GM23338 (cell line): ENCODE results near the gene CITED1. TPM values are rescaled to one million over a fixed set of nuclear protein-coding genes. Genes with fewer than 3 reads are reported as not detected.

Experiments
- ATAC-seq: fragments of 200-7000 bp; cut with Tn5 transposase; 3 replicates; pipeline ENCODE4 v1.9.1; 2020
- DNase-seq: peaks from one replicate; pipeline ENCODE4 v3.0.0-alpha.2; 2015; ENCODE audit warnings: low spot score
- H2AFZ ChIP-seq: fragments of 200-600 bp; sonication (generic); 2 replicates; pipeline ENCODE4 v1.8.0; 2016; ENCODE audit warnings: antibody characterized with exemption, mild to moderate bottlenecking, moderate library complexity
- H3F3A ChIP-seq: fragments of 200-600 bp; sonication (generic); replicated peaks from 2 replicates; pipeline ENCODE4 v1.8.0; 2017; ENCODE audit warnings: antibody characterized with exemption, mixed run types, low read depth
- H3K27ac ChIP-seq: fragments of 200-600 bp; sonication (generic); 2 replicates; pipeline ENCODE4 v1.6.1; 2016; ENCODE audit warnings: low read depth
- H3K27me3 ChIP-seq: fragments of 200-600 bp; sonication (generic); 2 replicates; pipeline ENCODE4 v1.8.0; 2016; ENCODE audit warnings: mild to moderate bottlenecking, mixed run types, moderate library complexity; ENCODE audit not compliant: insufficient read depth
- H3K36me3 ChIP-seq: fragments of 200-600 bp; sonication (generic); 2 replicates; pipeline ENCODE4 v1.8.0; 2016; ENCODE audit warnings: mild to moderate bottlenecking; ENCODE audit not compliant: insufficient read depth
- H3K4me1 ChIP-seq: fragments of 200-600 bp; sonication (generic); 2 replicates; pipeline ENCODE4 v1.8.0; 2016; ENCODE audit warnings: mild to moderate bottlenecking, moderate library complexity; ENCODE audit not compliant: insufficient read depth
- H3K4me2 ChIP-seq: fragments of 200-600 bp; sonication (generic); 2 replicates; pipeline ENCODE4 v1.7.1; 2017; ENCODE audit warnings: mixed run types
- H3K4me3 ChIP-seq: fragments of 200-600 bp; sonication (generic); 2 replicates; pipeline ENCODE4 v1.6.1; 2016; ENCODE audit warnings: mixed run types
- H3K79me2 ChIP-seq: fragments of 200-600 bp; sonication (generic); replicated peaks from 2 replicates; pipeline ENCODE4 v1.8.0; 2017; ENCODE audit warnings: mild to moderate bottlenecking; ENCODE audit not compliant: insufficient read depth
- H3K9me2 ChIP-seq: fragments of 200-600 bp; sonication (generic); 2 replicates; pipeline ENCODE4 v1.8.0; 2017; ENCODE audit not compliant: insufficient read depth
- H4K20me1 ChIP-seq: fragments of 200-600 bp; sonication (generic); replicated peaks from 2 replicates; pipeline ENCODE4 v1.8.0; 2017; ENCODE audit warnings: mild to moderate bottlenecking; ENCODE audit not compliant: insufficient read depth
- H3K27ac Mint-ChIP-seq: 2 replicates; pipeline ENCODE4 v1.8.0; 2020; ENCODE audit warnings: inconsistent platforms, mild to moderate bottlenecking, moderate library complexity, mixed read lengths
- H3K27me3 Mint-ChIP-seq: 3 replicates; pipeline ENCODE4 v1.8.0; 2022; ENCODE audit warnings: low read depth, mild to moderate bottlenecking, moderate library complexity, mixed read lengths, inconsistent platforms; ENCODE audit not compliant: insufficient read depth, poor library complexity
- H3K36me3 Mint-ChIP-seq: 3 replicates; pipeline ENCODE4 v1.8.0; 2021; ENCODE audit warnings: low read depth, mild to moderate bottlenecking, inconsistent platforms, moderate library complexity, mixed read lengths
- H3K4me1 Mint-ChIP-seq: 3 replicates; pipeline ENCODE4 v1.8.0; 2020; ENCODE audit warnings: mild to moderate bottlenecking, inconsistent platforms, mixed read lengths
- H3K4me3 Mint-ChIP-seq: 3 replicates; pipeline ENCODE4 v1.8.0; 2021; ENCODE audit warnings: moderate library complexity, mild to moderate bottlenecking, inconsistent platforms, mixed read lengths
- H3K9me3 Mint-ChIP-seq: 3 replicates; pipeline ENCODE4 v1.8.0; 2020; ENCODE audit warnings: moderate library complexity, mild to moderate bottlenecking, inconsistent platforms, mixed read lengths
- EZH2phosphoT487 ChIP-seq: fragments of 200-600 bp; sonication (generic); IDR thresholded peaks from one replicate; pipeline ENCODE4 v1.8.1; 2018; ENCODE audit warnings: antibody characterized with exemption; ENCODE audit not compliant: unreplicated experiment
- polyA plus RNA-seq: library from polyadenylated mRNA; unstranded; fragments of >200 nt; fragmentation: Nextera tagmentation; extraction: Ambion mirVana; gene quantifications from 2 replicates; pipeline ENCODE4 v1.2.1, GENCODE V29; 2016
- total RNA-seq: library from RNA; depleted of rRNA; stranded (reverse); fragments of >200 nt; shearing (Covaris generic); gene quantifications from 2 replicates; pipeline ENCODE4 v1.2.3, GENCODE V29; 2014
- TF ChIP-seq, protein P1 (sequence below): fragments of 250-450 bp; sonication (Bioruptor Pico); IDR thresholded peaks from 2 replicates; pipeline ENCODE4 v1.5.0; 2020; ENCODE audit warnings: mild to moderate bottlenecking, moderate library complexity
- TF ChIP-seq, protein P2 (sequence below), 2 experiments: fragments of 200-600 bp in 1 of 2; sonication (generic) in 1 of 2; conservative IDR thresholded peaks; 2 replicates each; pipeline versions ENCODE4 v1.5.1 to v1.6.1; 2016 to 2017; ENCODE audit warnings: antibody characterized with exemption in 2 of 2, low read depth in 2 of 2, mild to moderate bottlenecking in 2 of 2, moderate library complexity in 1 of 2

Gene CITED1
- total and polyA plus RNA-seq, 2 experiments from 2014 or later = 0.45 to 1.1 TPM

DNA sequence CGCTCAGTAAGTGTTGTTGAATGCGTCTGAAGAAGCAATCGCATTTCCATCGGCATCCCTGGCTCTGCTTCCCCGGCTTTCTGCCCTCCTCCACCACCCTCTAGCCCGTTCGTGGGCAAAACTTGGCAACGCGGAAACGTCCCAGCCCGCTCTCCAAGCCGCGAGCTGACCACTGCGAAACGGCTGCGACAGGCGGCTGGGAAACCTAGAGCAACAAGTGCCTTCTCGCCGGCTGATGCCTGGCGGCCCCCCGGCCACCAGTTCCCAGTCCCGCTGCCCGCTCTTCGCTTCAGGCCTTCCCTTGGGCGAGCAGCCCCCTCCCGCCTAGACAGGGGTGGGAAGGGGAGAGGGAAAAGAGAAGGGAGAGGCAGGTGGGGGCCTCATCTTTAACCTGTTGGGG, 837 bp downstream of the CITED1 start (continued):
- TF ChIP-seq, protein P1, sequence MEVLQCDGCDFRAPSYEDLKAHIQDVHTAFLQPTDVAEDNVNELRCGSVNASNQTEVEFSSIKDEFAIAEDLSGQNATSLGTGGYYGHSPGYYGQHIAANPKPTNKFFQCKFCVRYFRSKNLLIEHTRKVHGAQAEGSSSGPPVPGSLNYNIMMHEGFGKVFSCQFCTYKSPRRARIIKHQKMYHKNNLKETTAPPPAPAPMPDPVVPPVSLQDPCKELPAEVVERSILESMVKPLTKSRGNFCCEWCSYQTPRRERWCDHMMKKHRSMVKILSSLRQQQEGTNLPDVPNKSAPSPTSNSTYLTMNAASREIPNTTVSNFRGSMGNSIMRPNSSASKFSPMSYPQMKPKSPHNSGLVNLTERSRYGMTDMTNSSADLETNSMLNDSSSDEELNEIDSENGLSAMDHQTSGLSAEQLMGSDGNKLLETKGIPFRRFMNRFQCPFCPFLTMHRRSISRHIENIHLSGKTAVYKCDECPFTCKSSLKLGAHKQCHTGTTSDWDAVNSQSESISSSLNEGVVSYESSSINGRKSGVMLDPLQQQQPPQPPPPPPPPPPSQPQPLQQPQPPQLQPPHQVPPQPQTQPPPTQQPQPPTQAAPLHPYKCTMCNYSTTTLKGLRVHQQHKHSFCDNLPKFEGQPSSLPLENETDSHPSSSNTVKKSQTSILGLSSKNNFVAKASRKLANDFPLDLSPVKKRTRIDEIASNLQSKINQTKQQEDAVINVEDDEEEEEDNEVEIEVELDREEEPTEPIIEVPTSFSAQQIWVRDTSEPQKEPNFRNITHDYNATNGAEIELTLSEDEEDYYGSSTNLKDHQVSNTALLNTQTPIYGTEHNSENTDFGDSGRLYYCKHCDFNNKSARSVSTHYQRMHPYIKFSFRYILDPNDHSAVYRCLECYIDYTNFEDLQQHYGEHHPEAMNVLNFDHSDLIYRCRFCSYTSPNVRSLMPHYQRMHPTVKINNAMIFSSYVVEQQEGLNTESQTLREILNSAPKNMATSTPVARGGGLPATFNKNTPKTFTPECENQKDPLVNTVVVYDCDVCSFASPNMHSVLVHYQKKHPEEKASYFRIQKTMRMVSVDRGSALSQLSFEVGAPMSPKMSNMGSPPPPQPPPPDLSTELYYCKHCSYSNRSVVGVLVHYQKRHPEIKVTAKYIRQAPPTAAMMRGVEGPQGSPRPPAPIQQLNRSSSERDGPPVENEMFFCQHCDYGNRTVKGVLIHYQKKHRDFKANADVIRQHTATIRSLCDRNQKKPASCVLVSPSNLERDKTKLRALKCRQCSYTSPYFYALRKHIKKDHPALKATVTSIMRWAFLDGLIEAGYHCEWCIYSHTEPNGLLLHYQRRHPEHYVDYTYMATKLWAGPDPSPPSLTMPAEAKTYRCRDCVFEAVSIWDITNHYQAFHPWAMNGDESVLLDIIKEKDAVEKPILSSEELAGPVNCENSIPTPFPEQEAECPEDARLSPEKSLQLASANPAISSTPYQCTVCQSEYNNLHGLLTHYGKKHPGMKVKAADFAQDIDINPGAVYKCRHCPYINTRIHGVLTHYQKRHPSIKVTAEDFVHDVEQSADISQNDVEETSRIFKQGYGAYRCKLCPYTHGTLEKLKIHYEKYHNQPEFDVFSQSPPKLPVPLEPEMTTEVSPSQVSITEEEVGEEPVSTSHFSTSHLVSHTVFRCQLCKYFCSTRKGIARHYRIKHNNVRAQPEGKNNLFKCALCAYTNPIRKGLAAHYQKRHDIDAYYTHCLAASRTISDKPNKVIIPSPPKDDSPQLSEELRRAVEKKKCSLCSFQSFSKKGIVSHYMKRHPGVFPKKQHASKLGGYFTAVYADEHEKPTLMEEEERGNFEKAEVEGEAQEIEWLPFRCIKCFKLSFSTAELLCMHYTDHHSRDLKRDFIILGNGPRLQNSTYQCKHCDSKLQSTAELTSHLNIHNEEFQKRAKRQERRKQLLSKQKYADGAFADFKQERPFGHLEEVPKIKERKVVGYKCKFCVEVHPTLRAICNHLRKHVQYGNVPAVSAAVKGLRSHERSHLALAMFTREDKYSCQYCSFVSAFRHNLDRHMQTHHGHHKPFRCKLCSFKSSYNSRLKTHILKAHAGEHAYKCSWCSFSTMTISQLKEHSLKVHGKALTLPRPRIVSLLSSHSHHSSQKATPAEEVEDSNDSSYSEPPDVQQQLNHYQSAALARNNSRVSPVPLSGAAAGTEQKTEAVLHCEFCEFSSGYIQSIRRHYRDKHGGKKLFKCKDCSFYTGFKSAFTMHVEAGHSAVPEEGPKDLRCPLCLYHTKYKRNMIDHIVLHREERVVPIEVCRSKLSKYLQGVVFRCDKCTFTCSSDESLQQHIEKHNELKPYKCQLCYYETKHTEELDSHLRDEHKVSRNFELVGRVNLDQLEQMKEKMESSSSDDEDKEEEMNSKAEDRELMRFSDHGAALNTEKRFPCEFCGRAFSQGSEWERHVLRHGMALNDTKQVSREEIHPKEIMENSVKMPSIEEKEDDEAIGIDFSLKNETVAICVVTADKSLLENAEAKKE (CRISPR knock-in tag) = no peak

DNA sequence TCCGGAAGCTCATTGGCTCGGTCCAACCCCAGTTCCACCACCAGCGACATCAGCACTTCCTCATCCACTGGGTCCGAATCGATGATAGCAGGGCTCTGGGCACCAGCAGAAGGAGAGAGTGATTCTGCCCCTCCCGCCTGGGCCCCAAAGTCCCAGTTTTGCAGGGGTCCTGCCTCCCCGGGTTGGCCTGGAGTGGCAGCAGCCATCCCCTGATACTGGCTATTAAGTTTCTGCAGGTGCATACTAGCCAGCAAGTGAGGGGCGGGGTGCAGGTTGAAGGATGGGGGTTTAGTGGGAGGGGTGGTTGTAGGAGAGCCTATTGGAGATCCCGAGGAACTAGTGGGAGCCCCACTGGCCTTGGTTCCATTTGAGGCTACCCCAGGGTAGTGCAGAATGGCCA, 3.9 kb downstream of the CITED1 start:
- Histone ChIP-seq H2AFZ (no peak overlapping the region), H3K4me1 (0 out of 2 replicates have a peak, but pooled peaks cover 5% of the 10 kb centered on the region), H3K27me3 (peaks cover 47% of the 10 kb centered on the region), H3K27ac (no peak overlapping the region), H3K9me2 (no peaks in the 10 kb centered on the region), H3K79me2 (no peaks in the 10 kb centered on the region), H3K4me3 (no peak overlapping the region), H3K4me2 (no peak overlapping the region), H3K36me3 (no peaks in the 10 kb centered on the region), H3F3A (no peaks in the 10 kb centered on the region), H4K20me1 (no peaks in the 10 kb centered on the region)
- Mint-ChIP-seq H3K9me3 (no peaks in the 10 kb centered on the region), H3K27ac (no peak overlapping the region), H3K4me1 (peaks cover 6% of the 10 kb centered on the region; the same call in 2 of the 3 replicates), H3K27me3 (peaks cover 40% of the 10 kb centered on the region), H3K36me3 (peaks cover 3% of the 10 kb centered on the region; the same call in 1 of the 3 replicates), H3K4me3 (no peak overlapping the region)
- TF ChIP-seq, protein P2, sequence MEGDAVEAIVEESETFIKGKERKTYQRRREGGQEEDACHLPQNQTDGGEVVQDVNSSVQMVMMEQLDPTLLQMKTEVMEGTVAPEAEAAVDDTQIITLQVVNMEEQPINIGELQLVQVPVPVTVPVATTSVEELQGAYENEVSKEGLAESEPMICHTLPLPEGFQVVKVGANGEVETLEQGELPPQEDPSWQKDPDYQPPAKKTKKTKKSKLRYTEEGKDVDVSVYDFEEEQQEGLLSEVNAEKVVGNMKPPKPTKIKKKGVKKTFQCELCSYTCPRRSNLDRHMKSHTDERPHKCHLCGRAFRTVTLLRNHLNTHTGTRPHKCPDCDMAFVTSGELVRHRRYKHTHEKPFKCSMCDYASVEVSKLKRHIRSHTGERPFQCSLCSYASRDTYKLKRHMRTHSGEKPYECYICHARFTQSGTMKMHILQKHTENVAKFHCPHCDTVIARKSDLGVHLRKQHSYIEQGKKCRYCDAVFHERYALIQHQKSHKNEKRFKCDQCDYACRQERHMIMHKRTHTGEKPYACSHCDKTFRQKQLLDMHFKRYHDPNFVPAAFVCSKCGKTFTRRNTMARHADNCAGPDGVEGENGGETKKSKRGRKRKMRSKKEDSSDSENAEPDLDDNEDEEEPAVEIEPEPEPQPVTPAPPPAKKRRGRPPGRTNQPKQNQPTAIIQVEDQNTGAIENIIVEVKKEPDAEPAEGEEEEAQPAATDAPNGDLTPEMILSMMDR (conservative IDR thresholded peaks at IDR 0.05; ENCODE audit: low read depth in 2 of 2) = no peak
- TF ChIP-seq EZH2phosphoT487 = no peak
- DNase-seq = no peak
- no peak for ATAC-seq
